Testis (tissue), 2 donors: ENCODE results near the gene CD55.

ENCODE experiments used
- POLR2A ChIP-seq: fragments of 450-650 bp; IDR thresholded peaks from one replicate; pipeline ENCODE4 v1.6.1; 2017; ENCODE audit warnings: antibody characterized with exemption, mild to moderate bottlenecking, moderate library complexity
- TF ChIP-seq, protein P1 (sequence below), 3 experiments: fragments of 450-650 bp in 2 of 3; fragments of 200-600 bp in 1 of 3; sonication (generic) in 1 of 3; IDR thresholded peaks; one replicate each; pipeline ENCODE4 v1.5.1; 2016 to 2019; ENCODE audit warnings: antibody characterized with exemption in 3 of 3, mild to moderate bottlenecking in 2 of 3, moderate library complexity in 1 of 3

DNA sequence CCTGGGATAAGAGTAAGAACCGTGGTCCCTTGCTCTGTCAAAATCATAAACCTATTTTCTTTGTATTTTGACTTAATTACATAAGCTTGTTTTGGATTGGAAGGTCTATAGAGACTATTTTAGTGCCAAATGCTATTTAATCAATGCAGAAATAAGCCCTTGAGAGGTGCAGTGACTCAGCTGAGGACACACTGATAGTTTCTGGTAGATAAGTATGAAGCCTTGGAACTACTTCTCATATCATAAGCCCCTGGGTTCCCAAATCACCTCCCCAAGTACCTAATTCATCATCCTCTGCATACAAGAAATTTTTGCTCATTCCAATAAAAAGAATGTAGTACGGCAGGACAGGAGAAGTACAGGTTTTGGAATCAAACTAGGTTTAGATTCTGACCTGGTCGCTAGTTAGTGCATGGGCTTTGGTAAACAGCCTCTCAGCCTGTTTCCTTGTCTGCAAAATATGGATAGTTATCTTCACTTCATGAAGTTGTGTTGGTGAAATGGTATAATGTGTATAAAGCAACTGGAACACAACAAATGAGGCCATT, 3.3 kb upstream of the CD55 start:
- no peak for TF ChIP-seq POLR2A
- TF ChIP-seq, protein P1, sequence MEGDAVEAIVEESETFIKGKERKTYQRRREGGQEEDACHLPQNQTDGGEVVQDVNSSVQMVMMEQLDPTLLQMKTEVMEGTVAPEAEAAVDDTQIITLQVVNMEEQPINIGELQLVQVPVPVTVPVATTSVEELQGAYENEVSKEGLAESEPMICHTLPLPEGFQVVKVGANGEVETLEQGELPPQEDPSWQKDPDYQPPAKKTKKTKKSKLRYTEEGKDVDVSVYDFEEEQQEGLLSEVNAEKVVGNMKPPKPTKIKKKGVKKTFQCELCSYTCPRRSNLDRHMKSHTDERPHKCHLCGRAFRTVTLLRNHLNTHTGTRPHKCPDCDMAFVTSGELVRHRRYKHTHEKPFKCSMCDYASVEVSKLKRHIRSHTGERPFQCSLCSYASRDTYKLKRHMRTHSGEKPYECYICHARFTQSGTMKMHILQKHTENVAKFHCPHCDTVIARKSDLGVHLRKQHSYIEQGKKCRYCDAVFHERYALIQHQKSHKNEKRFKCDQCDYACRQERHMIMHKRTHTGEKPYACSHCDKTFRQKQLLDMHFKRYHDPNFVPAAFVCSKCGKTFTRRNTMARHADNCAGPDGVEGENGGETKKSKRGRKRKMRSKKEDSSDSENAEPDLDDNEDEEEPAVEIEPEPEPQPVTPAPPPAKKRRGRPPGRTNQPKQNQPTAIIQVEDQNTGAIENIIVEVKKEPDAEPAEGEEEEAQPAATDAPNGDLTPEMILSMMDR (IDR thresholded peaks at IDR 0.05): no peak
